GM21528 (cell line): Measurements from ENCODE around the gene NSL1.
A peak's percentile ranks its signal among the peaks of the same experiment; 100 is the strongest.

Source experiments
- ATAC-seq: cut with Tn5 transposase; IDR thresholded peaks from one replicate; pipeline ENCODE4 v1.9.1; 2021; ENCODE audit warnings: mild to moderate bottlenecking, moderate library complexity; ENCODE audit not compliant: unreplicated experiment, low FRiP score

Gene NSL1

GRCh38 chr1:212791676-212792395 lies at the start of gene NSL1, which contains the start of gene TATDN3:
TSS of gene NSL1 (minus strand) at chr1:212791777. CDS start at chr1:212791763, 14 bp downstream.
TSS of gene TATDN3 (plus strand) at chr1:212791894. CDS start at chr1:212791922, 28 bp downstream.
- ATAC-seq: peak; percentile 74

- ATAC-seq: no peak
These were observed 46.6 kb upstream of the NSL1 start for GRCh38 chr1:212838145-212838544.

GRCh38 chr1:212833211-212834207 lies 41.9 kb upstream of the NSL1 start:
- ATAC-seq: peak; percentile 81

GRCh38 chr1:212828395-212828794 lies 36.8 kb upstream of the NSL1 start:
- ATAC-seq: no peak

- no peak for ATAC-seq
These were observed 36.3 kb upstream of the NSL1 start for GRCh38 chr1:212827831-212828278.

- no peak for ATAC-seq
These were observed 35.7 kb upstream of the NSL1 start for GRCh38 chr1:212827171-212827776.

- no peak for ATAC-seq
These were observed 34.3 kb upstream of the NSL1 start for GRCh38 chr1:212825798-212826452.

GRCh38 chr1:212824201-212824600 lies 32.6 kb upstream of the NSL1 start:
- no peak for ATAC-seq

GRCh38 chr1:212822956-212823355 lies 31.4 kb upstream of the NSL1 start:
- no peak for ATAC-seq

- ATAC-seq: no peak
These were observed 29.4 kb upstream of the NSL1 start for GRCh38 chr1:212820969-212821368.

GRCh38 chr1:212819726-212820125 lies 28.1 kb upstream of the NSL1 start:
- peak; percentile 54 for ATAC-seq

GRCh38 chr1:212816567-212817278 lies 25.1 kb upstream of the NSL1 start:
- no peak for ATAC-seq

GRCh38 chr1:212814537-212815334 lies 23.2 kb upstream of the NSL1 start:
- ATAC-seq: no peak

GRCh38 chr1:212805767-212806166 lies 14.2 kb upstream of the NSL1 start:
- ATAC-seq: no peak

- no peak for ATAC-seq
These were observed 6.1 kb upstream of the NSL1 start for GRCh38 chr1:212797681-212798080.

- peak; percentile 83 for ATAC-seq
These were observed 3.0 kb upstream of the NSL1 start for GRCh38 chr1:212794561-212795014.

- no peak for ATAC-seq
These were observed 875 bp upstream of the NSL1 start for GRCh38 chr1:212792396-212792908.

- peak; percentile 34 for ATAC-seq
These were observed 309 bp downstream of the NSL1 start for GRCh38 chr1:212791261-212791675.
